Duodenal mucosa (tissue), 2 donors: ENCODE data around the gene C4BPB.

Source experiments
- H3K27ac ChIP-seq: one replicate; pipeline ENCODE4 v1.7.0; 2013; ENCODE audit warnings: low read depth, low read length
- H3K27me3 ChIP-seq, 2 donors: one replicate each; pipeline ENCODE4 v1.7.0; 2013; ENCODE audit warnings: low read length in 2 of 2, control low read depth in 1 of 2; ENCODE audit not compliant: insufficient read depth in 2 of 2, control insufficient read depth in 1 of 2
- H3K36me3 ChIP-seq, 2 donors: one replicate each; pipeline ENCODE4 v1.7.0; 2013; ENCODE audit warnings: low read length in 2 of 2, control low read depth in 1 of 2; ENCODE audit not compliant: insufficient read depth in 2 of 2, control insufficient read depth in 1 of 2
- H3K4me1 ChIP-seq, 2 donors: one replicate each; pipeline ENCODE4 v1.7.0; 2013; ENCODE audit warnings: low read length in 2 of 2, control low read depth in 1 of 2; ENCODE audit not compliant: insufficient read depth in 2 of 2, control insufficient read depth in 1 of 2
- H3K4me3 ChIP-seq, 2 donors: one replicate each; pipeline ENCODE4 v1.7.0; 2013; ENCODE audit warnings: low read length in 2 of 2, low read depth in 1 of 2
- H3K9ac ChIP-seq, 2 donors: one replicate each; pipeline ENCODE4 v1.7.0; 2013; ENCODE audit warnings: low read length in 2 of 2, low read depth in 1 of 2
- H3K9me3 ChIP-seq, 2 donors: one replicate each; pipeline ENCODE4 v1.7.0; 2013; ENCODE audit warnings: low read length in 2 of 2, control low read depth in 1 of 2; ENCODE audit not compliant: control insufficient read depth in 1 of 2

The C4BPB gene

GRCh38 chr1:207131163-207131562 lies 42.5 kb downstream of the C4BPB start:
- no peak overlapping the region for H3K9ac ChIP-seq
- H3K9me3 ChIP-seq = peaks cover 16 to 21% of the 10 kb centered on the region in 2 donors
- no peak overlapping the region for H3K27ac ChIP-seq
- H3K27me3 ChIP-seq = no peaks in the 10 kb centered on the region
- no peak overlapping the region for H3K4me3 ChIP-seq
- H3K4me1 ChIP-seq = no peaks in the 10 kb centered on the region
- H3K36me3 ChIP-seq = no peaks in the 10 kb centered on the region

GRCh38 chr1:207134581-207134980 lies 45.9 kb downstream of the C4BPB start:
- Histone ChIP-seq H3K9me3 (peaks cover 5 to 6% of the 10 kb centered on the region in 2 donors), H3K4me3 (no peak overlapping the region), H3K27ac (no peak overlapping the region), H3K27me3 (no peaks in the 10 kb centered on the region), H3K4me1 (no peaks in the 10 kb centered on the region), H3K9ac (no peak overlapping the region), H3K36me3 (no peaks in the 10 kb centered on the region)

- H3K9ac ChIP-seq = no peak overlapping the region
- no peaks in the 10 kb centered on the region for H3K27me3 ChIP-seq
- no peak overlapping the region for H3K4me3 ChIP-seq
- H3K36me3 ChIP-seq = no peaks in the 10 kb centered on the region
- H3K9me3 ChIP-seq = no peaks in the 10 kb centered on the region
- no peak overlapping the region for H3K27ac ChIP-seq
- no peaks in the 10 kb centered on the region for H3K4me1 ChIP-seq
Measured at GRCh38 chr1:207139616-207140015, 51.0 kb downstream of the C4BPB start.

- no peaks in the 10 kb centered on the region for H3K27me3 ChIP-seq
- H3K27ac ChIP-seq = no peak overlapping the region
- no peaks in the 10 kb centered on the region for H3K36me3 ChIP-seq
- no peak overlapping the region for H3K4me3 ChIP-seq
- H3K4me1 ChIP-seq = no peaks in the 10 kb centered on the region
- H3K9me3 ChIP-seq = no peaks in the 10 kb centered on the region
- H3K9ac ChIP-seq = no peak overlapping the region
Measured at GRCh38 chr1:207140536-207140935, 51.9 kb downstream of the C4BPB start.

GRCh38 chr1:207145401-207146058 lies 56.9 kb downstream of the C4BPB start:
- Histone ChIP-seq H3K4me1 (no peaks in the 10 kb centered on the region), H3K36me3 (no peaks in the 10 kb centered on the region), H3K27ac (no peak overlapping the region), H3K9me3 (no peaks in the 10 kb centered on the region), H3K4me3 (no peak overlapping the region), H3K9ac (no peak overlapping the region), H3K27me3 (no peaks in the 10 kb centered on the region)
